ENCODE results near the gene WWP2.
"Not testable (repeated sequence)": the region's sequence is repeated elsewhere in the genome, so short reads cannot be mapped to it uniquely, and the experiment has no call there.

The WWP2 gene

DNA sequence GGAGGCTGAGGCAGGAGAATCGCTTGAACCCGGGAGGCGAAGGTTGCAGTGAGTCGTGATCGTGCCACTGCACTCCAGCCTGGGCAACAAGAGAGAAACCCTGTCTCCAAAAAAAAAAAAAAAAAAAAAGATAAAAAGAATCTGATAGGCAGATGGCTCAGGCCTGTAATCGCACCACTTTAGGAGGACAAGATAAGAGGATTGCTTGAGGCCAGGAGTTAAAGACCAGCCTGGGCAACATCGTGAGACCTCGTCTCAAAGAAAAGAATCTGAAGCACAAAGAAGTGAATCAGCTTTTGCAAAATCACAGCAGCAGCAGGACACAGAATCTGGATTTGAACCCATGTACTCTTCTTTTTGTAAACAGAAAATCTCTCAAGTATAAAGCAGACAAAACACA is 15.0 kb upstream of the WWP2 start:
- no peak for DNase-seq

- no peak for DNase-seq
Measured at GRCh38 chr16:69748694-69749345, 13.3 kb upstream of the WWP2 start.

DNA sequence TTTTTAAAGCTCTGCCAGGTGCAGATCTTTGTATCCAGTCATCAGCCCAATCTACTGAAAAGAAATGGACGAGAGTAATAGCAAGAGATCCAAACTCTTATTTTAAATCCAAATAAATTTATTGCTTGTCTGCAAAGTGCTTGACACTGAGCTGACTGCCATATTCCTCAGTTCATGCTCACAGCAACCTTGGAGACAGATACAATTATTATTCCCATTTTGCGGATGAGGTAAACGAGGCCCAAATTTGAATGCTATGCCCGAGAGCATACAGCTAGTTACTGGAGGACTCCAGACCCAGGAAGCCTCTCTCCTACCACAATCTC is 8.0 kb upstream of the WWP2 start:
- DNase-seq = no peak

DNA sequence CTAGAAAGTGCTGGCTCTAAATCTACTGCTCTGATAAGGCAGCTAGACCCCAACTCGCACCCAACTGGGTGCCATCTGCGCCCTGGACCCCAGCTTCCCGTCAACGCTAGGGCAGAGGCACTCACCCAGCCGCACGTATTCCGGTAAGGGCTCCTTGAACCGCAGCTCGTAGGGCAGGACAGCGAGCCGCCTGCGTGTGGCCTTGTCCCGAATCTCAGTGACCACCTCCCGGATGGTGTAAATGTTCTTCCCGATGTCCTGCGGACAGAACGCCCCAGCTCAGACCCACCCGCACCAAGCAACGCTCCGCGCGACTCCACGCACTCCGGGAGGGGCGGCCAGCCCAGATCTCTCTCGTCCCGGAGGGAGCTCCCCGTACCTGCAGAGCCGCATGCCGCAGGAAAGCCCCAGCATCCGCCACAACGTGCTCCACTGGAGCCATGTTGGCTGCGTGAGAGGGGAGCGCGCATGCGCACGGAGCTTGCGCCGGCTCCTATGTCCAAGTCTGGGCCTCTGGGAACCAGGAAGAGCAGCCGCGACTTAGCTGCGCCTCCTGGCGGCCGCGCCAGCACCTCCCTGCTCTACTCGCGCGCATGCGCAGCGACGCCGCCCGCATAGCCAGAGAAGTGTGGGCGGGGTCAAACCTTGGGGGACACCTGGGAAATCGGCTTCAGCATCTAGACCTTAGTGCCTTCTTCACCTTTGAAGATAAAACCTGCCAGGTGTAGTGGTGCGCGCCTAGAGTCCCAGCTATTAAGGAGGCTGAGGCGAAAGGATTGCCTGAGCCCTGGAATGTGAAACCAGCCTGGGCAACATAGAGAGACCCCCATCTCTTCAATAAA is 7.4 kb upstream of the WWP2 start, which contains the start of gene NOB1:
Gene NOB1, minus strand, starts transcription at position 458 of the 842 bp plus-strand sequence. Its CDS starts 16 bp downstream, at position 442.
- DNase-seq = peak; percentile 99

DNA sequence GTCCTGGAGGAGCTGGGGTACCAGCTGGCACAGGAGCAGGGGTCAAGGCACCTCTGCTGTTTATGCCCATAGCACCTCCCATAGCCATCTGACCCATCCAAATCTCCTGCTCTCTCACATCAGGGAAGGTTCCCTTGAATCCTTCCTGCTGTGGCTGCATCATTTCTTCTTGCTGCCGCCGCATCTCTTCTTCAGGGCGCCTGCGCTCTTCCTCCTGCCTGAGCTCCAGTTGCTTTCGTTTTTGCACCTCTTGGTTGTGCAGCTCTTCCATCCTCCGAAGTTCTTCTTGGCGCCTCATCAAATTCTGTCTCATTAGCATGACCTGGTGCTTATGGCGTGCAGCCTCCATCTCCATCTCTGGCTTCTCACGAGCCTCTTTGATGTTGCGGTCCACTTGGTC is 5.4 kb upstream of the WWP2 start:
- peak; percentile 56 for DNase-seq

DNA sequence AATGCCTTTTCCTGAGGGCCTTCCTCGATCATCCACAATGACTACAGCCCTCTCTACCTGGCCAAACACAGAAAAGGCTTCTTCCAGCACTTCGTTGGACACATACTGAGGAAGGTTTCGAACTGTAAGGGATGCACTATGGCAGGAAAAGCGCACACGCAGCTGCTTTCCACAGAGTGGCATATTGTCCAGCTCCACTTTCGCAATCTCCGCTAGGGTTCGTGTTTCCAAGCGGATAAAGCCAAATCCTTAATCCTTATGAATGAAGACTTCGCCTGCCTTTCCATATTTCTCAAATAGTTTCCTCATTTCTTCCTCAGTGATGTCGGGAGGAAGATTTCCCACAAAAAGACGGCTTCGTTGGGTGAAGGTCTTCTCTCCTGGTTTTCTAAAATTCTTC is 4.8 kb upstream of the WWP2 start:
- peak; percentile 20 for DNase-seq

GRCh38 chr16:69762814-69763598 is 874 bp downstream of the WWP2 start:
- peak; percentile 46 for DNase-seq

GRCh38 chr16:69763599-69763942 is 1.4 kb downstream of the WWP2 start:
- no peak for DNase-seq

- DNase-seq = no peak
Measured at GRCh38 chr16:69767459-69768229, 5.5 kb downstream of the WWP2 start.

DNA sequence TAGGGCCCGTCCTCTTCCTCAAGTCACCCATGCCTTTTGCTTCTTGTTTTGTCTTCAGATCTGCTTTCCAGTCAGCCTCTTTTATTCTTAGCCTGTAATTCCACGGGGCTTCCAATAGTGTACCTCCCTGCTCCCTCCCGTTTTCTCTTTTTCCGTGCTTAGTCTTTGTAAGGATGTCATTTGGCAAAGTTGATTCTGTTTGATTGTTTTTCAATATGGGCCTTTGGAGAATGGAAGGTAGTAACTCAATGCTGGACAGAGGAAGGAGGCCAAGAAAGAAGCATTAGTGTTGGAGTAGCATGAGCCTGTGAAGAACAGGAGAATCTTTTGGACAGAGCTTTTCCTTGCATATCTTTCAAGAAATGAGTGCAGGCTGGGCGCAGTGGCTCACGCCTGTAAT is 6.5 kb downstream of the WWP2 start:
- DNase-seq = no peak

DNA sequence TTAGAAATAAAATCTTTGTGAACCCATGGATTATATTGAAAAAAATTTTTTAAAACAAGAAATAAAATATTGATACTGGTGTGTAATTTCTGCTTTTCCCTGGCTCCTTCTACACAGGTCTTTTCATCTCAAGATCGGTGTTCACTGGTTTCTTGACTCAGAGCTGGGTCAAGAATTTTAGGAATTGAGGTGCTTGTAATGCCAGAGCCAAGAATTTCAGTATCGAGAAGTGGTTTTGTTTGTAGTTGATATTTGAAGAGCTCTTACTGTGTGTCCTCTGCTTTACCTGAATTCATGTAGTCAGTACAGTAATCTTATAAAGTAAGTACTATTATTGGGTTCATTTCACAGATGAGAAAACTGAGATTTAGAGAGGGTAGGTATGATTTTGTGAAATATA is 7.3 kb downstream of the WWP2 start:
- DNase-seq = no peak

DNA sequence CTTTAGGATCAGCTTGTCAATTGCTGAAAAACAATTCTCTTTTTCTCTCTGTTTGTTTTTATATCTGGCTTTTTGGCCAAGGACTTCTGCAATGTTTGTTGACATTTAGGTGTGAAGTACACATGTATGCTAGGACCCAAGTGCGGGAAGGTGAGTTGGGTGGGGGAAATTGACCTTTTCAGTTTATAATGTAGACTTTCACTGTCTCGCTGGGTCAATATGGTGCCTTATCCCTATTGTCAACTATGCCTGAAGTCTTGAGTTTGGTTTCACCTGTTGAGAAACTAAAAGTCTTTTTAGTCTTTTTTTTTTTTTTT is 9.5 kb downstream of the WWP2 start:
- DNase-seq = no peak

- DNase-seq = no peak
Measured at GRCh38 chr16:69773260-69773947, 11.3 kb downstream of the WWP2 start.

DNA sequence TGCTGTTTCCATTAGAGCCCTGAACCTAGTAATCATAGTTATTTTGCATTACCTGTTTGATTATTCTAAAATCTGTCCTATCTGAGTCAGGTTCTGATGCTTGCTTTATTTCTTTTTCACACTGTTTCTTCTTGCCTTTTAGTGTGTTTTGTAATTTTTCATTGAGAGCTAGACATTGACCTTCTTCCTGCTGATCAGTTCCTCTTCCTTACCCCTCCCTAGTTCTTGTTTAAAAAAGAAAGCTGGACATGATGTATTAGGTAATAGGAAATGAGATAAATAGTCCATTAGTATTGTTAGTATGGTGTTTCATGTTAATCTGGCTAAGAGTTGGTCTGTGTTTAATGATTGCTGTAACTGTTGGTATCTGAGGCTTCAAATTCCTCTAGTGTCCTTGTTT is 13.4 kb downstream of the WWP2 start:
- no peak for DNase-seq

- no peak for DNase-seq
Measured at GRCh38 chr16:69779724-69780123, 17.6 kb downstream of the WWP2 start.

GRCh38 chr16:69781118-69781517 is 19.0 kb downstream of the WWP2 start:
- DNase-seq = no peak

- no peak for DNase-seq
Measured at GRCh38 chr16:69784586-69784985, 22.5 kb downstream of the WWP2 start.

GRCh38 chr16:69787883-69788282 is 25.8 kb downstream of the WWP2 start:
- DNase-seq = no peak

DNA sequence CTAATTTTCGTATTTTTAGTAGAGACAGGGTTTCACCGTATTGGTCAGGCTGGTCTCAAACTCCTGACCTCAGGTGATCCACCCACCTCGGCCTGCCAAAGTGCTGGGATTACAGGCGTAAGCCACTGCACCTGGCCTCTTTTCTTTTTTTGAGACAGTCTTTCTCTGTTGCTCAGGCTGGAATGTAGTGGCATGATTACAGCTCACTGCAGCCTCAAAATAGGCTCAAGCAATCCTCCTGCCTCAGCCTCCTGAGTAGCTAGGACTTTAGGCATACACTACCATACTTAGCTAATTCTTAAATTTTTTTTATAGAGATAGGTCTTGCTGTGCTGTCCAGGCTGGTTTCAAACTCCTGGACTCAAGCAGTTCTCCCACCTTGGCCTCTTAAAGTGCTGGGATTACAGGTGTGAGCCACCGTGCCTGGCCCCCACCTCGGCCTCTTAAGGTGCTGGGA is 29.3 kb downstream of the WWP2 start:
- not testable (repeated sequence) for DNase-seq

GRCh38 chr16:69793526-69793925 is 31.4 kb downstream of the WWP2 start:
- no peak for DNase-seq

DNA sequence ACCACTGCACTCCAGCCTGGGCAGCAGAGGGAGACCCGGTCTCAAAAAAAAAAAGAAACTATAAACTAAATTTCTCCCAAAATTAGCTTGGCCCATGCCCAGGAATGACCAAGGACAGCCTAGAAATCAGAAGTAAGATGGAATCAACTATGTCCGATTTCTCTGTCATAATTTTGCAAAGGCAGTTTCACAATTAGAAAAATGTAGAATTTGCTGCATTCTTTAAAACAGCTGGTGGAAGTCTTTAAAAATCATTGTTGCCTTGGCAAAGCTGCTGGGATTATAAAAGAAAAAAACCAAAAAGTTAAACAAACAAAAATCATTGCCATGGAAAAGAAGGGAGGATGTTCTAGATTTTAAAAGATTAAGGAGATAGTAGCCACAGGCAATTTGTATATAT is 32.4 kb downstream of the WWP2 start:
- DNase-seq = no peak

DNA sequence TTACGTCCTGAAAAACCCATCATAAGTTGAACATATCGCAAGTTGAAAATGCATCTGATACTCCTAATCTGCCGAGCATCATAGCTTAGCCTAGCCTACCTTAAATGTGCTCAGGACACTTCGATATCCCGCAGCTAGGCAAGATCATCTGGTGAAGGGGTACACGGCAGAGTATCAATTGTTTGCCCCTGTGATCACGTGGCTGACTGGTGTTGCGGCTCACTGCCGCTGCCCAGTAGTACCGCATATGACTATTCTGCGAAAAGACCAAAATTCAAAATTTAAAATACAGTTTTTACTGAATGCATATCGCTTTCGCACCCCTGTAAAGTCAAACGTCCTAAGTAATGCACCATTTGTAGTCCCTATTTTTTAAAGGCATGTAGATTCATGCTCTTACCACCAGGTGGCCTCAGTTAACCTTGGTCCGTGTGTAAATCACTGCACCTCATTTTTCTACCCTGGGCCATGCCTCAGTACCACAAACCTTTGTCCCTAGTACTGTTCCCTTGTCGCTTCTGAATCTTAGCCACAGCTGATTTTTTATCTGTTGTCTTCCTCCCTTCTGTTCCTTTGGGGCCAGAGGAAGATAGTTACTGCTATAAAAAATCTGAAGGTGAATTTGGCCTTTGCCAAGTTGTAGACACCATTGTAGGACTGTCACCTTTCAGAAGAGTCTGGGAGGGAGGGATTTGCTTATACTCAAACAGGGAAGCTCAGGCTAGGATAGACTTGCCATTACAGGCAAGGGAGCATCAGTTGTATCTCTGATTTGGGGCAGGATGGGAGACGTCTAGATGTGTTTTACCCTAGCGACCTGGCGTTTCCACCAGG is 34.4 kb downstream of the WWP2 start:
- DNase-seq = peak; percentile 55
